AG04449 (cell line): ENCODE results near the gene SLC1A3.
"Not testable (repeated sequence)": the region's sequence is repeated elsewhere in the genome, so short reads cannot be mapped to it uniquely, and the experiment has no call there.

Experiments used
- CTCF ChIA-PET: fragments of 350-600 bp; formaldehyde crosslinking; extraction: SDS; loops from one replicate; lab custom pipeline; 2021; ENCODE audit warnings: antibody characterized with exemption; lab: Yijun Ruan, JAX
- POLR2A ChIA-PET: fragments of 400-600, 350-600 bp; formaldehyde crosslinking; extraction: SDS; loops from one replicate; lab custom pipeline; 2020; ENCODE audit warnings: antibody characterized with exemption, inconsistent platforms; lab: Yijun Ruan, JAX
- DNase-seq: peaks from one replicate; pipeline ENCODE4 v3.0.0-alpha.2; 2010; ENCODE audit warnings: low read depth, low spot score
- H3K4me3 ChIP-seq: 2 replicates; pipeline ENCODE4 v1.5.1; 2011; ENCODE audit warnings: low read depth, mild to moderate bottlenecking, control low read depth, low read length
- CTCF ChIP-seq: IDR thresholded peaks from one replicate; pipeline ENCODE4 v1.5.1; 2011; ENCODE audit warnings: mild to moderate bottlenecking, moderate library complexity, low read length, control low read depth, inconsistent platforms; ENCODE audit not compliant: insufficient read depth; ENCODE audit errors: missing control alignments

SLC1A3 gene

GRCh38 chr5:36640949-36641348 lies 34.5 kb downstream of the SLC1A3 start:
- no peak for DNase-seq
- ChIA-PET CTCF (interaction anchor here (1.1 to 1.5 kb wide), 3 partner anchors 10 to 226 kb away, joined by 3 to 4 read pairs (median 3); no protein-coding TSS in a partner anchor), POLR2A (no interaction called here)
- no peak overlapping the region for H3K4me3 ChIP-seq
- no peak for TF ChIP-seq CTCF

GRCh38 chr5:36641431-36641830 lies 35.0 kb downstream of the SLC1A3 start:
- TF ChIP-seq CTCF = no peak
- ChIA-PET CTCF (interaction anchor here (0.7 to 1.5 kb wide), 5 partner anchors 10 to 226 kb away, joined by 3 to 4 read pairs (median 3); no protein-coding TSS in a partner anchor), POLR2A (no interaction called here)
- peak; percentile 23 for DNase-seq
- H3K4me3 ChIP-seq = no peak overlapping the region

GRCh38 chr5:36642089-36642488 lies 35.7 kb downstream of the SLC1A3 start:
- TF ChIP-seq CTCF = no peak
- no peak overlapping the region for H3K4me3 ChIP-seq
- CTCF ChIA-PET = interaction anchor here (0.7 to 1.0 kb wide), 2 partner anchors 81 to 134 kb away, joined by 3 read pairs; no protein-coding TSS in a partner anchor
- no peak for DNase-seq
- POLR2A ChIA-PET = no interaction called here

GRCh38 chr5:36643162-36643561 lies 36.8 kb downstream of the SLC1A3 start:
- ChIA-PET CTCF (interaction anchor here (1.4 kb wide), 1 partner anchor 12 kb away, joined by 4 read pairs; no protein-coding TSS in a partner anchor), POLR2A (no interaction called here)
- H3K4me3 ChIP-seq = no peak overlapping the region
- TF ChIP-seq CTCF = no peak
- no peak for DNase-seq

GRCh38 chr5:36643841-36644240 lies 37.4 kb downstream of the SLC1A3 start:
- DNase-seq, H3K4me3 ChIP-seq, POLR2A ChIA-PET: not testable (repeated sequence)
- CTCF ChIA-PET = interaction anchor here (1.4 to 2.4 kb wide), 3 partner anchors 11 to 47 kb away, joined by 4 to 9 read pairs (median 4); no protein-coding TSS in a partner anchor

- CTCF ChIA-PET = interaction anchor here (0.6 to 2.4 kb wide), 4 partner anchors 10 to 48 kb away, joined by 3 to 9 read pairs (median 5); no protein-coding TSS in a partner anchor
- TF ChIP-seq CTCF = no peak
- H3K4me3 ChIP-seq = no peak overlapping the region
- POLR2A ChIA-PET = no interaction called here
- DNase-seq = no peak
Observed at GRCh38 chr5:36644727-36645126, 38.3 kb downstream of the SLC1A3 start.
